Activated B cell treated with CpG ODN at 0.5 μM for 24 hours (primary cell): ENCODE data around the gene PUM2. TPM values are rescaled to one million over a fixed set of nuclear protein-coding genes. Genes with fewer than 3 reads are reported as not detected.

Source experiments
- ATAC-seq: fragments of 200-7000 bp; cut with Tn5 transposase; one replicate; pipeline ENCODE4 v1.10.0; 2021; ENCODE audit warnings: low read depth, mild to moderate bottlenecking, moderate library complexity
- CTCF ChIA-PET: fragments of 350-600 bp; sonication (Branson Sonifier 250); formaldehyde crosslinking; loops from one replicate; lab custom pipeline; 2021; ENCODE audit warnings: antibody characterized with exemption; lab: Charles Lee
- POLR2A ChIA-PET: fragments of 350-600 bp; sonication (Branson Sonifier 250); formaldehyde crosslinking; loops from one replicate; lab custom pipeline; 2021; ENCODE audit warnings: antibody characterized with exemption; lab: Charles Lee
- DNase-seq: peaks from one replicate; pipeline ENCODE4 v3.0.0; 2022
- H3K27ac Mint-ChIP-seq: one replicate; pipeline ENCODE4 v1.8.0; 2020; ENCODE audit warnings: mixed read lengths
- H3K27me3 Mint-ChIP-seq: one replicate; pipeline ENCODE4 v1.8.0; 2021; ENCODE audit warnings: mixed read lengths
- H3K36me3 Mint-ChIP-seq: one replicate; pipeline ENCODE4 v1.8.0; 2021; ENCODE audit warnings: low read depth, mixed read lengths
- H3K4me1 Mint-ChIP-seq: one replicate; pipeline ENCODE4 v1.8.0; 2021; ENCODE audit warnings: mixed read lengths
- H3K4me3 Mint-ChIP-seq: one replicate; pipeline ENCODE4 v1.8.0; 2020; ENCODE audit warnings: mild to moderate bottlenecking, mixed read lengths
- H3K9me3 Mint-ChIP-seq: one replicate; pipeline ENCODE4 v1.8.0; 2020; ENCODE audit warnings: mixed read lengths
- CTCF ChIP-seq: fragments of 200-600 bp; IDR thresholded peaks from one replicate; pipeline ENCODE4 v1.8.0; 2022; ENCODE audit warnings: antibody characterized with exemption, mild to moderate bottlenecking
- intact Hi-C: fragments of 100-400 bp; cut with micrococcal nuclease; formaldehyde crosslinking; loops from one replicate; pipeline ENCODE4 v1.15.1; 2024
- total RNA-seq: library from RNA; stranded (reverse); gene quantifications from 2 replicates; pipeline ENCODE4 v1.2.3, GENCODE V29; 2022

PUM2 gene
- total RNA-seq, 1 donor from 2014 or later = 110 TPM

GRCh38 chr2:20226152-20226545 is 124.5 kb downstream of the PUM2 start:
- peak overlapping the region; percentile 38 for H3K4me3 Mint-ChIP-seq
- ChIA-PET CTCF (no interaction called here), POLR2A (no interaction called here)
- no peaks in the 10 kb centered on the region for H3K9me3 Mint-ChIP-seq
- H3K27me3 Mint-ChIP-seq = peaks cover 47% of the 10 kb centered on the region
- H3K36me3 Mint-ChIP-seq = no peaks in the 10 kb centered on the region
- intact Hi-C loops = loop anchor here (10.0 kb wide), 2 partner anchors 241 to 429 kb away; partner anchors contain the start of gene HS1BP3
- ATAC-seq (no peak), DNase-seq (no peak)
- peaks cover 12% of the 10 kb centered on the region for H3K4me1 Mint-ChIP-seq
- no peak overlapping the region for H3K27ac Mint-ChIP-seq
- TF ChIP-seq CTCF = no peak

GRCh38 chr2:20225294-20226151 is 125.1 kb downstream of the PUM2 start:
- Mint-ChIP-seq H3K4me3 (peak overlapping the region; percentile 66), H3K4me1 (peaks cover 12% of the 10 kb centered on the region), H3K9me3 (no peaks in the 10 kb centered on the region), H3K36me3 (no peaks in the 10 kb centered on the region), H3K27me3 (peaks cover 45% of the 10 kb centered on the region), H3K27ac (no peak overlapping the region)
- ChIA-PET POLR2A (no interaction called here), CTCF (interaction anchor here (1.4 kb wide), 1 partner anchor 210 kb away, joined by 6 read pairs; no protein-coding TSS in a partner anchor)
- ATAC-seq (peak; percentile 62), DNase-seq (peak; percentile 33)
- intact Hi-C loops = loop anchor here (1.0 to 10.0 kb wide), 3 partner anchors 90 to 429 kb away; partner anchors contain the start of gene HS1BP3
- TF ChIP-seq CTCF = no peak

GRCh38 chr2:20224716-20225293 is 125.8 kb downstream of the PUM2 start, which contains the start of gene SDC1:
SDC1 (minus strand) TSS chr2:20225130; CDS start chr2:20224867, 263 bp downstream.
- Mint-ChIP-seq H3K27ac (no peak within 1 kb of the TSS), H3K27me3 (peaks cover 45% of the 10 kb centered on the region), H3K4me3 (peak within 1 kb of the TSS; percentile 67), H3K4me1 (peaks cover 12% of the 10 kb centered on the region), H3K9me3 (no peaks in the 10 kb centered on the region), H3K36me3 (no peaks in the 10 kb centered on the region)
- CTCF ChIA-PET = interaction anchor here (1.4 kb wide), 1 partner anchor 209 kb away, joined by 6 read pairs; no protein-coding TSS in a partner anchor
- DNase-seq (no peak), ATAC-seq (peak; percentile 18)
- TF ChIP-seq CTCF = no peak
- POLR2A ChIA-PET = no interaction called here
- intact Hi-C loops = loop anchor here (1.0 to 10.0 kb wide), 3 partner anchors 90 to 430 kb away; partner anchors contain the start of gene HS1BP3

GRCh38 chr2:20224164-20224715 is 126.4 kb downstream of the PUM2 start:
- POLR2A ChIA-PET = no interaction called here
- Mint-ChIP-seq H3K9me3 (no peaks in the 10 kb centered on the region), H3K36me3 (no peaks in the 10 kb centered on the region), H3K27ac (no peak overlapping the region), H3K27me3 (peaks cover 44% of the 10 kb centered on the region), H3K4me3 (no peak overlapping the region), H3K4me1 (peaks cover 12% of the 10 kb centered on the region)
- intact Hi-C loops = loop anchor here (10.0 kb wide), 2 partner anchors 239 to 431 kb away; partner anchors contain the start of gene HS1BP3
- ATAC-seq = no peak
- no peak for TF ChIP-seq CTCF
- no peak for DNase-seq
- CTCF ChIA-PET = interaction anchor here (1.4 kb wide), 1 partner anchor 209 kb away, joined by 6 read pairs; no protein-coding TSS in a partner anchor
